HG02759 (cell line): ENCODE results near the gene KRTAP1-3.
"Not testable (repeated sequence)": the region's sequence is repeated elsewhere in the genome, so short reads cannot be mapped to it uniquely, and the experiment has no call there.

Experiments used
- ATAC-seq: cut with Tn5 transposase; IDR thresholded peaks from one replicate; pipeline ENCODE4 v1.9.1; 2021; ENCODE audit warnings: mild to moderate bottlenecking, moderate library complexity; ENCODE audit not compliant: unreplicated experiment

KRTAP1-3 gene, protein sequence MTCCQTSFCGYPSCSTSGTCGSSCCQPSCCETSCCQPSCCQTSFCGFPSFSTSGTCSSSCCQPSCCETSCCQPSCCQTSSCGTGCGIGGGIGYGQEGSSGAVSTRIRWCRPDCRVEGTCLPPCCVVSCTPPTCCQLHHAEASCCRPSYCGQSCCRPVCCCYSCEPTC

DNA sequence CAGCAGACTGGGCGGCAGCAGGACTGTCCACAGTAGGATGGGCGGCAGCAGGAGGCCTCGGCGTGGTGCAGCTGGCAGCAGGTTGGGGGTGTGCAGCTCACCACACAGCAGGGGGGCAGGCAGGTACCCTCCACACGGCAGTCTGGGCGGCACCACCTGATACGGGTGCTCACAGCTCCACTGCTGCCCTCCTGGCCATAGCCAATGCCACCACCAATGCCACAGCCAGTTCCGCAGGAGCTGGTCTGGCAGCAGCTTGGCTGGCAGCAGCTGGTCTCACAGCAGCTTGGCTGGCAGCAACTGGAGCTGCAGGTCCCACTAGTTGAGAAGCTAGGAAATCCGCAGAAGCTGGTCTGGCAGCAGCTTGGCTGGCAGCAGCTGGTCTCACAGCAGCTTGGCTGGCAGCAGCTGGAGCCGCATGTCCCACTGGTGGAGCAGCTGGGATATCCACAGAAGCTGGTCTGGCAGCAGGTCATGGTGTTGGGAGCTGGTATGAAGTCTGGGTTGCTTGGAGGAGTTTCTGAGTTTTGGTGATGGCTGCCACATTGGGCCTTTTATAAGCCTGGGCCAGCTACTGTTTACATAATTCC is at the start of gene KRTAP1-3:
TSS of gene KRTAP1-3 (minus strand) at position 529 of the 590 bp plus-strand sequence. CDS start at position 476, 53 bp downstream.
- ATAC-seq: not testable (repeated sequence)

DNA sequence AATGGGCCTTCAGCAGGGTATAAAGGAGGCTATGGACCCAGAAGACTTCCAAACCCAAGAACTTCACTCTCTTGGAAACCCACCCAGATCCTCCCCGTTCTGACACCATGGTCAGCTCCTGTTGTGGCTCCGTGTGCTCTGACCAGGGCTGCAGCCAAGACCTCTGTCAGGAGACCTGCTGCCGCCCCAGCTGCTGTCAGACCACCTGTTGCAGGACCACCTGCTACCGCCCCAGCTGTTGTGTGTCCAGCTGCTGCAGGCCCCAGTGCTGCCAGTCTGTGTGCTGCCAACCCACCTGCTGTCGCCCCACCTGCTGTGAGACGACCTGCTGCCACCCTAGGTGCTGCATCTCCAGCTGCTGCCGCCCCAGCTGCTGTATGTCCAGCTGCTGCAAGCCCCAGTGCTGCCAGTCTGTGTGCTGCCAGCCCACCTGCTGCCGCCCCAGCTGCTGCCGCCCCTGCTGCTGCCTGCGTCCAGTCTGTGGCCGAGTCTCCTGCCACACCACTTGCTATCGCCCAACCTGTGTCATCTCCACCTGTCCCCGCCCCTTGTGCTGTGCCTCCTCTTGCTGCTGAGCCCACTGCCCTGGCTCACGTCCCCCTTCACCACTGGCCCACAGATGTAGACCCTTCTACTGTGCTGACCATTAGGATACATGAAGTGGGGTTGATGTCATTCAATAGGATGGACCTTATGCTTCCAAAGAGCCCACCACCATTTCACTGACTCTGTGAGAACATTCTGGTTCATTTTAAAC is 49.6 kb upstream of the KRTAP1-3 start, which contains the start of gene KRTAP4-7:
TSS of gene KRTAP4-7 (plus strand) at position 51 of the 757 bp plus-strand sequence. CDS start at position 108, 57 bp downstream.
- ATAC-seq: not testable (repeated sequence)

DNA sequence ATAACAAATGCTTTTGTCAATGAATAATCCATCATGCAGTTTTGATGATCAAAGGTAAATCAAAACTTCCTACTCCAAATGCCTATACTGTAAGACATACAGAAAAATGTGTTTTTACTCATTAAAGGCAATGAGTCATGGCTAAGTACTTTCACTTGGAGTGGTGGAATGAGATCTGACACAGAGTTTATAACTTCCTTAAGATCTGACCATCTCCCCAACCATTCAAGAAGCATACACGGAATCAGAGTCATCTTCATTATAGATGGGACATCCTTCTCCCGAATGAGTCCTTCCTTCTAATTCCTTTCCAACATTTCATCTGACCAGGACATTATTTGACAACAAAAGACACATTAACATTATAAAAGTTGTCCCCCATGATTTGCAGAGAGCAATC is 48.8 kb upstream of the KRTAP1-3 start:
- ATAC-seq: not testable (repeated sequence)

DNA sequence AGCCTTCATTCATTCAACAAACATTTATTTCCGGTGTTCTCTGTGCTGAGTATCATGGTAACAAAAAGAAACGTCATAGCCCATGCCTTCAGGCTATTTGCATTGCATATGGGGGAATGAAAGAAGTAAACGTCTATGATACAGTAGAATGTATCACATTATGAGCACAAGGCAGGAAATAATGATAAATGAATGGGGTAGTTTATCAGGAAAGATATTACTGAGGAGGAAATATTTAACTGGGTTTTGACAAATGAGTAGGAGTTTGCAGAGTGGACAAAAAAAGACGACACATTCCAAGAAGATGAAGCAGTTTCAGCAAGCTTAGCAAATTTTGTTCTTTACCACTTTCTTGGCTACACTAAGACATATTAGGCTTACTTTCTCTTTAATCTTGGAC is 48.0 kb upstream of the KRTAP1-3 start:
- ATAC-seq: no peak

DNA sequence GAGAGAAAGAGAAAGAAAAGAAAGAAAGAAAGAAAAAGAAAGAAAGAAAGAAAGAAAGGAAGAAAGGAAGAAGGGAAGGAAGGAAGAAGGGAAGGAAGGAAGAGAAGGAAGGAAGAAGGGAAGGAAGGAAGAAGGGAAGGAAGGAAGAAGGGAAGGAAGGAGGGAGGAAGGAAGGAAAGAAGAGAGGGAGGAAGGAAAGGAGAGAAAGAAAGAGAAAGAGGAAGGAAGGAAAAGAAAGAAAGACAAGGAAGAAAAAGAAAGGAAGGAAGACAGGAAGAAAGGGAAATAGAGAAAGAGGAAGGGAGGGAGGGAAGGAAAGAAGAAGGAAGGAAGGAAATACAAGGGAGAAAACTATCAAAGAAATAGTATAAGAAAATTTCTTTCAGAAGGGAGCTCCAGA is 42.1 kb upstream of the KRTAP1-3 start:
- no peak for ATAC-seq

DNA sequence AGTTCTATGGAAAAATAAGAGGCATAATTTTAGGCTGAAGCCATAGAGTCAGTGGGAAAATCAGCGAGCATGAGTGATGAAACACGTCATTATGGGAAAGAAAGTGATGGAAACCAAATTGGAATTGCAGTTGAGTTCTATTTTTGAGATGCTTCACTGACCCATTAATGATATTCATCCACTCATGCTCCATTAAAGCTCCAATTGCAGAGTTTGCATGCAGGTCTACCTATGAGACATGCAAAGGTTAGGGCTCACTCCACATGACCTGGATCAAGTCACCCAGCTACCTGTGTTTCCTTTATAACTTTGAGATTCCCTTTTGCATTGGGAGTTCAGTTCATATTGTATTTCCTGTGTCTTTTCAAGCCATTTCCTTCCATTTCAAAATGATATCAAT is 39.0 kb upstream of the KRTAP1-3 start:
- no peak for ATAC-seq

DNA sequence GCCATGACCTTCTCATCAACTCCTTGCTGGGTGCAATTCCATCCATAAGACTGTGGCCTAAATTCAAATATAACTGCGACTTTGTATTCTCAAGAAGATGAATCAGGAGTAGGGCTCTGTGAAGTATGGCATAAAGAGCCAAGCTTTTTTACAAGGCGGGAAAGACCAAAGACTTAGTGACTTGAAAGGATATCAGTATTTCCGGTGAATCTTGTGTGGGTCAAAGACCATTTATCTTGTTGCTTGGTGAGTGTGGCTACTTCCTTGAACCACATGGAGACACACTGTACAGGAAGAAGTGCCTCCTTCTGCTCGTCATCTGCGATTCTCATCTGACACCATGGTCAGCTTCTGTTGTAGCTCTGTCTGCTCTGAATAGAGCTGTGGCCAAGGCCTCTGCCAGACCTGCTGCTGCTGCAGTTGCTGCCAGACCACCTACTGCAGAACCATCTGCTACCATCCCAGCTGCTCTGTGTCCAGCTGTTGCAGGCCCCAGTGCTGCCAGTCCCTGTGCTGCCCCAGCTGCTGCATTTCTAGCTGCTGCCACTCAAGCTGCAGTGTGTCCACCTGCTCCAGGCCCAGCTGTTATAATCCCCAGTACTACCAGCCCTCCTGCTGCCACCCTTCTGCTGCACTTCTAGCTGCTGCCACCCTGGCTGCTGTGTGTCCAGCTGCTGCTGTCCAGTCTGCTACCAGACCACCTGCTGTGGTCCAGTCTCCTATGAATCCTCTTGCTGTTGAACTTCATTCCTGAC is 37.1 kb upstream of the KRTAP1-3 start:
- ATAC-seq: no peak

DNA sequence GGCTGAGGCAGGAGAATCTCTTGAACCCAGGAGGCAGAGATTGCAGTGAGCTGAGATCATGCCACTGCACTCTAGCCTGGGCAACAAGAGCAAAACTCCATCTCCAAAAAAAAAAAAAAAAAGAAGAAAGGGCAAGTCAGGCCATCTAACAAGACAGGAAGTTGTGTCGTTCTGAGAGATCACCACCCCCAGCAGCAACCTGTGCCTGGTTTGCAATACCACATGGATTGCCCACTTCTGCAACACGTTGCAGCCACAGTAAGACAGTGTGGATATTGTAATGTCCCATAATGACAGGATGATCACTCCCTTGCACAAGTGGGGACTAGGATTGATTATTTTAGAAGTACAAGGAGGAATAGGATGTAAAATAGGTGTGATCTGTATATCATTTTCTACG is 34.4 kb upstream of the KRTAP1-3 start:
- no peak for ATAC-seq

DNA sequence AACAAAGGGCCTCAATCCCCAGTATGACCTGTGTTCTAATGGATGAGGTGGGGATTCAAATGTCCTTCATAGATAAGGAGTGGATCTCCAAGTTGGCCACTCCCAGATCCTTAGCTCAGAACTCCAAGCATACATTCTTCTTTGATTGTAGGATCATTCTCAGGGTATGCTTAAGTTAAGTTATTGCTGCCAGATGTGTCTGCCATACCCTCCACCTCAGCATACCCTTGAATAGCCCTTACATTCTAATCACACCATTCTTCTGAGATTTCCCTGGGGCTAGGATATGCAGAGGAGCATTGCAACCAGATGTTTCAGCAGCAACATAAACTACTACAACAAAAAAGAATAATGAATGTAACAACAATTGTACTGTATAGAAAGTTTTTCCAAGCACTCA is 32.6 kb upstream of the KRTAP1-3 start:
- ATAC-seq: no peak

DNA sequence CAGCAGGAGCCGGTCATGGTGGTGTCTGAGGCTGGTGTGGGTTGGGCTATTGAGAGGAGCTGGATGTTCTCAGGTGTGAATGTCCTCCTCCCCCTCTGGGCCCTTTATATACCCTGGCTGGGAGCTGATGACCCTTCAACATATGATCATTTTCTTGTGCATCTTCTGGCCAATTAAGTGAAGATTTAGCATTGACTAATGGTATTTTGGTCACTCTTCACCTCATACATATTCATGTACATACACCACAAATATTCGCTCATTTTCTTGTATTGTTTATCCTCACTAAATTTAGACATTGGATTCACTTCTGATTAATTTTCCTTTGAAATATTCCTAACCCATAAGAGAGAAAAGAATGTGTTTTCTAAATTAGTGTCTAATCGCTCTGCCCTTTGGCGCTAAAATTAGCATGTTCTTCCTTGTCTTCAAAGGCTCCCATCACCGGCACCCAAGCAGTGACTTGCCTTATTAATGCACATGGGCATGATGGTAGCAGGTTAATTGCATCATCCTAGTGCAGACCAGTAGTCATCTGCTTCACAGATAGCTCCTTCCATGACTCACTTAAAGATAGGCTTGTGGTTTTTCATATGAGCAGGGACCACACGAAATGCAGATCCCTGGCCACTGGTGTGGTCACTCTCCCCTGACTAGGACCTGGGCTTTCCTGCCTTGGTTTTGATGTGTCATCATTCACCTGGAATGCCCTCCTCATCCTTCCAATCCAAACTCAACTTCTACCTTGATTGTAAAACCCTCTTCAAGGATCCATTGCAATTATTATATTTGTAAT is 31.4 kb upstream of the KRTAP1-3 start, which contains the start of gene KRTAP2-4:
TSS of gene KRTAP2-4 (minus strand) at position 51 of the 796 bp plus-strand sequence. CDS start at position 17, 34 bp downstream.
- no peak for ATAC-seq

DNA sequence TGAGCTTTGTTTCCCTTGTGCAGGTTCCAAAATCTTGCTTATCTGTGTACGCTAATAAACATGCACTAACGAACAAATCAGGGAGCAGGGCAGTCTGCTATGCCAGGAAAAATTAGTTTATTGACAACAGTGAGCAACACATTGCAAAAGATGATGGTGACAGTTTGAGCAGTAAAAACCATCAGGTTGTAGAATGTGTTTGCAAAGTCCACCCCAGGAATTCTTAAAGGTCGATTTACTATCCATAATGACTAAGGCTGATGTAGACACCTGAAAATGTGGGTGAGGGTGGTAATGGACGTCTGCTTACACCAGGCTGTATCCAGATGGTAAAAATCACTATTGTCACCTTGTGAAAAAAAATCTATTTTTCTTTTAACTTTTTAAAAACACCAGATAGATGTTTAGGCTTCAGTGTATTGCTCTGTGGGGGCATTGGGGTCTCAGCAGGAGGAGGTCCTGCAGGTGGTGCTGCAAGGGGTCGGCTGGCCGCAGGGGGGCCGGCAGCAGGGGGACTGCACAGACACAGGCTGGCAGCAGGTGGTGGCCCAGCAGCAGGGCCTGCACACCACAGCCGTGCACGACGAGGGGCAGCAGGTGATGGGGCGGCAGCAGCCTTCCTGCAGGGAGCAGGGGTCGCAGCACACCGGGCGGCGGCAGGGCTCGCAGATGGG is 30.5 kb upstream of the KRTAP1-3 start:
- ATAC-seq: not testable (repeated sequence)

DNA sequence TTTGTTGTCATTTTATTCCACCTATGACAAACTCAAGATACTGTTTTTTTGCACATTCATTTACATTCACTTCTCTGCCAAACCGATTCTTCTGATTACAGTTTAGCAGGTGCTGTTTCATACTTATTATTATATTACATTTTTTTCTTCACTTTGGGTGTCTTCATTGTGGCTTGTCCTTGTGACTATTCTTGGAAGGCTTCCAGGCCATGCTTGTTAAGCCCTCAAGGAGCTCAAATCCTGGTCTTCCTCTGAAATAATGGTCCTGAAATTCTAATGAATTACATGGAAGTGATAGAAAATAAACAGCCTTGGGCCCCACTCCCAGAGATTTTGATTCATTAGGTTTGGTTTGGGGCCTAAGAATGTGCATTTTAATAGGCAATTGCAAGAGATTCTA is 29.6 kb upstream of the KRTAP1-3 start:
- no peak for ATAC-seq

DNA sequence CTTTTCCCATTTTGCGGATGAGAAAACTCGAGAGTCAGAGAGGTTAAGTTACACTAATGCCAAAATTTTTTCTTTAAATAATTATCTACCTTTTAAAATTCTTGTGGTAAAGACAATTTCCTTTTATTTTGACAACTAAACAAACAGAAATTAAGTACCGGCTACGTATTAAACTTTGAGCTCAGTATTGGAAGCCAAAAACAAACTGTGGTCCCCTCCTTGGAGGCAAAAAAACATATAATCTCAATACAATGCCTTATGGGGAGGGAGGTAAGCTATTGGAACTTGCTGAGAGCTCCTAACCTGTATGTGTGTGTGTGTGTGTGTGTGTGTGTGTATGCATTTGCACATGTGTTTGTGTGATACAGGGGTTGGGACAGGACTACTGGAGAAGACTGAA is 28.8 kb upstream of the KRTAP1-3 start:
- no peak for ATAC-seq

DNA sequence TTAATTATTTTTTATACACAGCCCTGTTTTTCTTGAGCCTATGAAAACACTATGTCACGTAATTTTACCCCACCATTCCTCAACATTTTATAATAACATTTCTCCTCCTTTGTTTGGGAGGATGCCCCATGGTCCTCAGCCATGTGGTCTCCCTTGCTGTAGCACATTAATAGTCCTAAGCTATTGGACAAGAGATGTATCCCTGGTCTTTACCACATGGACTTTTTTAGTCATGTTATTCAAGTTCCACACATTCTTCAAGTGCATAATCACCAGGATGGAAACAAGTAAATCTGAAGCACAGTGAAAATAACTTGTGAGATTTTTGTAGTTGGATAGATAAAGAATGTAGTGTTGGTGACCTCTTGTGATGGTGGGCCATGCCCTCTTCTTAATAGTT is 27.3 kb upstream of the KRTAP1-3 start:
- ATAC-seq: no peak

DNA sequence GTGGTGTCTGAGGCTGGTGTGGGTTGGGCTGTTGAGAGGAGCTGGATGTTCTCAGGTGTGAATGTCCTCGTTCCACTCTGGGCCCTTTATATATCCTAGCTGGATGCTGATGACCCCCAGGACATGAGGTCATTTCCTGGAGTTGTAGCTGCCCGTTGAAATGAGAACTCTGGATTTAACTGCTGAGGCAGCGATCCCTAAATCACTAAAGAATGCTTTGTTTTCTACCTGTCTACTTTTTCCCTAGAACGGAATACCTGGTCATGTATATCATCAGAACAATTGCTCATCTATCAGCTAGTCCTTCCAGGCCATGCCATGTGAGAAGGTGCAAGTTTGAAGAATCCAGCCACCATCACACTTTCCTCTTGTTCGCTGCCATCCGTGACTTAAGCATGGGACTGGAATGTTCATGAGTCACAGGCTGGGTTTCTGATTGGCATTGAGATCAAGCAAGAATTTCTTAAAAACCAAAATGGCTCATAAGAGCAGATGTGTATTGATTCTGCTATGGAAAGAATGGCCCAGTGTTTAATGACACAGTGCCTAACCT is 25.5 kb upstream of the KRTAP1-3 start, which contains the start of gene KRTAP2-3:
TSS of gene KRTAP2-3 (minus strand) at position 63 of the 553 bp plus-strand sequence. CDS start 64 bp downstream, outside the sequence.
- ATAC-seq: no peak

DNA sequence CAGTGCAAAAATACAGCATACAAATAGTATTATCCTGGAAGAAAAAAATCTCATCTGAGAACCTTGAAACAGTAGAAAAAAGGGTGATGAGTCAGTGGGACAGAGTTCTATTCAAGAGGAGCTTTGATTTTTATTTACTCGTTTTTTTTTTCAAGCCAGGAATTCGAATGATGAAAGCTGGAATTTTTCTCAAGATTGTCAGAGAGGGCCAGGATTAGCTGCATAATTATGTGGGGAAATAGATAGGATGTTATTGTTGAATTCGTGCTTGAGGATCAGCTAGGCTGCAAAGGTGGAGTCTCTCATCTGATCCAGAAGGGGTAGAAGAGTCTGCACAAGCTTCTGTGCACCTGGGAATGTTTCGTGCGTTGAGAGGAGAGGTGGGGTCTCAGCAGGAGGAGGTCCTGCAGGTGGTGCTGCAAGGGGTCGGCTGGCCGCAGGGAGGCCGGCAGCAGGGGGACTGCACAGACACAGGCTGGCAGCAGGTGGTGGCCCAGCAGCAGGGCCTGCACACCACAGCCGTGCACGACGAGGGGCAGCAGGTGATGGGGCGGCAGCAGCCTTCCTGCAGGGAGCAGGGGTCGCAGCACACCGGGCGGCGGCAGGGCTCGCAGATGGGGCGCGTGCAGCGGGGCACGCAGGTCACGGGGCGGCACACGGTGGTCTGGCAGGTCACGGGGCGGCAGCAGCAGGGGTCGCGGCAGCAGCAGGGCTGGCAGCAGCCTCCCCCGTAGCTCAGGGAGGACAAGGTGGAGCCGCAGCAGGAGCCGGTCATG is 24.8 kb upstream of the KRTAP1-3 start:
- ATAC-seq: not testable (repeated sequence)

DNA sequence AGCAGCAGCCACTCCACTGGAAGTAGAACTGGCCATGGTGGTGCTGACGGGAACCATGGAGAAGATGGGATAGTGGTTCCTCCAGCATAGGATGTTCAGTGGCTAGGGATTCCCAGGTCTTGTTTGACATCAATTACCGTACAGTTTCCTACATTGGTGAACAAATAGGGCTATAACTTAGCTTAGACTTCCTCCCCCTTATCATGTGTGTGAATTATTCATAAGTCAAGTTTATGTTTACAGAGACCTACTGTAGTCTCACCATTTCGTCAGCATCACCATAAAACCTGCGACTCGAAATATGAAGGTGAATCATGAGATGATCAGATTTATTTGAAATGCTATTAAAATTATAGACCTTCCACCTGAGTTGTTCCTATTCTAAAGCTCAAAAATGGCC is 24.1 kb upstream of the KRTAP1-3 start:
- no peak for ATAC-seq

DNA sequence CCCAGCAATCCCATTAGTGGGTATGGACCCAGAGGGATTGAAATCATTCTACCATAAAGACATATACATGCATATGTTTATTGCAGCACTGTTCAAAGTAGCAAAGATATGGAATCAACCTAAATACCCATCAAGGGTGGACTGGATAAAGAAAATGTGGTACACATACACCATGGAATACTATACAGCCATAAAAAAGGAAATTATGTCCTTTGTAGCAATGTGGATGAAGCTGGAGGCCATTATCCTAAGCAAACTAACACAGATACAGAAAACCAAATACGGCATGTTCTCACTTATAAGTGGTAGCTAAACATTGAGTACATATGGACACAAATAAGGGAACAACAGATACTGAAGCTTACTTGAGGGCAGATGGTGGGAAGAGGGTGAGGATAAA is 22.9 kb upstream of the KRTAP1-3 start:
- no peak for ATAC-seq

DNA sequence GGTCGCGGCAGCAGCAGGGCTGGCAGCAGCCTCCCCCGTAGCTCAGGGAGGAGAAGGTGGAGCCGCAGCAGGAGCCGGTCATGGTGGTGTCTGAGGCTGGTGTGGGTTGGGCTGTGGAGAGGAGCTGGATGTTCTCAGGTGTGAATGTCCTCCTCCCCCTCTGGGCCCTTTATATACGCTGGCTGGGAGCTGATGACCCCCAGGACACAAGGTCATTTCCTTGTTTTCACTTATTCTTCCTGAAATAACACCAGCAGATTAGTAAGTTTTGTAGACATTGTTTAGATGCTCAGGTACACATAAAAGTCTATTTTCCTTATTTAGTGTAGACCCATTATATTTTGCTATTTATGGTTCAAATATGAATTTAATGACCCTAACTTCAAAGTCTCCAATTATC is 20.5 kb upstream of the KRTAP1-3 start, which contains the start of gene KRTAP2-2:
TSS of gene KRTAP2-2 (minus strand) at position 101 of the 400 bp plus-strand sequence. CDS start at position 82, 19 bp downstream.
- ATAC-seq: not testable (repeated sequence)
